G401.6 (cell line): ENCODE measurements around the gene KIF26A.

Experiments
- FAIRE-seq: peaks from 2 replicates; lab custom pipeline; 2012; peaks lifted over from hg19 to GRCh38; lab: Jason Lieb, UNC

KIF26A gene

GRCh38 chr14:104158827-104159798 is 20.7 kb downstream of the KIF26A start:
- FAIRE-seq: no peak

- FAIRE-seq: no peak
Measured at GRCh38 chr14:104159990-104160389, 21.6 kb downstream of the KIF26A start.

DNA sequence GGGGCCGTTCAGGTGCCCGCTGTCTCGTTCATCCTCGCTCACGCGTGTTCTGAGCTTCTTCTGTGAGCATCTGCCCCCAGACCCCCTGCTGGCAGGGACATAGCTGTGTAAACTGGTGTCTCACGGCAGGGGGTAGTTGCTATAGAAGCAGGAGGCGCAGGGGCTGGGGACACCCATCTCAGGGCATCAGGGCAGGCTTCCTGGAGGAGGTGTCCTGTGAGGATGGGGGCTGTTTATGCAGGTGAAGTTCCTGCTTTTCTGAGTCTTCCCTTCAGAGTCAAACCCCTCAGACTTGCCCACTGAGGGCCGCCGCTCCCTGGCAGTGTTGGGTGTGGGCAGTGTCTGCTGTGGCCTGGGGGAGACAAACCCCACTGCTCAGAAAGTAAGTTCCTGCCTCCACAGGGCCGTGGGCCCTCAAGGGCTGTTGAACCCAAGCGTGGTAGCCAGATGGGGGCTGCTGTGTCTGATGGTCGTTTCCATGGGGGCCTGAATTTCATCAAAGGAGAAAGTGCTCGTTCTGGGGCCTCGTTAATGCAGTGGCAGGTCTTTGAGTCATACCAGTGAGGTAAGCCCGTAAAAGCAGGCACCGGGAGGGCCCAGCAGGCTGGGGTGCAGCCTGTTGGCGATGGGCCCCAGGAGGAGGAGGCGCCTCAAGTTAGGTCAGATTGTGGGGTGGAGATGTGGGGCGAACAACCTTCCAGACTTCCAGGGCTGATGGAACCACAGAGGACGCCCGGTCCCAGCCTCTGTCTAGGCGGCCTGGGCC is 23.4 kb downstream of the KIF26A start:
- FAIRE-seq: no peak

- FAIRE-seq: no peak
Measured at GRCh38 chr14:104162495-104162894, 24.1 kb downstream of the KIF26A start.

GRCh38 chr14:104163541-104163940 is 25.2 kb downstream of the KIF26A start:
- no peak for FAIRE-seq

- no peak for FAIRE-seq
Measured at GRCh38 chr14:104164041-104164440, 25.7 kb downstream of the KIF26A start.

- FAIRE-seq: no peak
Measured at GRCh38 chr14:104164512-104164911, 26.1 kb downstream of the KIF26A start.

DNA sequence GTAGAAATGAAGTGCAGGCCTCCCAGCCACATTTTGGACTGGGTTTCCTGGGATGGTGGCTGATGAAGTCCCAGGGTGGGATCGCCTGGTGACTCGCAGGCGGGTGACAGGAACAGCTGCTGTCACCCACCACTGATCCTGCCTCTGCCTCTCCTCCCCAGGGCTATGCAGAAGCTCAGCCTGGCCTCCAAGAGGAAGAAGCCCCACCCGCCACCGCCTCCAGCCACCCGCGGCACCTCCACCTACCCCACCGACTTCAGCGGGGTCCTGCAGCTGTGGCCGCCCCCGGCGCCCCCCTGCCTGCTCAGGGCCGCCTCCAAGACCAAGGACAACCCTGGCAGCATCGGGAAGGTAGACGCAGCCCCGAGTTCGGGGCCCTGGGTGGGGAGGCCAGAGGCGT is 28.3 kb downstream of the KIF26A start:
- FAIRE-seq: no peak

GRCh38 chr14:104168603-104169002 is 30.2 kb downstream of the KIF26A start:
- FAIRE-seq: no peak

DNA sequence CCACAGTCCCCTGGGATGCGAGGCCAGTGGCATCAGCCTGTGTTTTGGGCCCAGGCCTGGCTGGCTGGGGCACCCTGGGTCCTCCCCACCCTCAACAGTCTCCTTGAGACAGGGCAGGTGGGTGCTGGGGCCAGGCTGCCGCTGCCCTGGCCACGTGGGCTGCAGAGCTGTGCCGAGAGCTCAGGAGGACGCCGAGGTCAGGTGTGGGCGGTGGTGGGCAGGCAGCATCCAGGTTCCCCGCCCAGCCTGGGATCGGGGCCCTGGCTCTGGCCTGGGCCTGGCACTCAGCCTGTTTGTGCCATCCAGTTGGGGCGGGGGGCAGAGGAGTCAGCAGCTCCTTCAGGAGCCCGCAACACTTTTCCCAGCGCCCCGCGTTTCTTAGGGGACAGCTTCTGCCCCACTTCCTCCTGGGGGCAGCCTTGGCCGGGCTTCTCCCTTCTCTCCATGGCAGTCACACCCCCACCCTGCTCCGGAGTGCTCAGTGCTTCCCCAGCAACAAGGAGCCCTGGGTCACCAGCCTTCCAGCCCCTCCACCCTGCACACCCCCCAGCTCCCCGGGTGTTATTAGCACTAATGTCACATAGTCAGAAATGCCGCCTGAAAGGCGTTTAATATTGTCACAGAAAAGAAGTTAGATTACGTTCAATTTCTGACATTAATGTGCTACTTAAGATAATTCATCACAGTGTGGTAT is 30.8 kb downstream of the KIF26A start:
- FAIRE-seq: no peak

DNA sequence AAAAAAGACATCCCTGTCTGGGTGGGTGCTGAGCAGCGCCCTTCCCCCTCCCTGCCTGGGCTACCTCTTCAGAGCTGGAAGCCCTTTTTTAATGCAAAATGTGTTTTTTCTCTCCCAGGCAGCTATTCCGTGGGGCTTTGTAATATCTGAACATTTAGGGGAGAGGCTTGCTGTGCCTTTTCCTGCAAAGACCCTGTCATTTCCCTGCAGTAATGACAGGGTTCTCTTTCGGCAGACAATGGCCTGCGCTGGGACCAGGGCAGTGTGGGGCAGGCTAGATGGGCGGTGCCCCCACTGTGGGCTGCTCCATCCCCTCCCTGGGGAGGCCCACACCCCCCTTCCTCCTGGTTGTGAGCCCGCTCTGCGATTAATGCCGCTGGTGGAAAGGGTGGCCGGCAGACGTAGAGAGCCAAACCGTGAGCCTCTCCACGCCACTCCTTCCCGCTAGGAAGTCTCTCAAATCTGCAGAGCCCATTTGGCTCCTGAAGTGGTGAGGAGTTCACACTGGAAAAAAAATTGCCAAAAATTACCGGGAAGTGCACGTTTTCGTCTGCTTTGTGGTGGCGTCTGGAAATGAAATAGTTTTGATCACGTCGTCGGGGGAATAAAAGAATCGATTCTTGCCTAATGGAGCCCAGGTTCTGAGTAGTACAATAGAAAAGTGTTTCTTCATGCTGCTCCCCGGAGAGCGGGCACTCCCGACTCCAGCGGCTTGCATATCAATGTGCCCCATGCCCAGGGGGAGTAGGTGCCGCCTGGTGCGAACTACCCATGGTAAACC is 31.5 kb downstream of the KIF26A start:
- FAIRE-seq: no peak

DNA sequence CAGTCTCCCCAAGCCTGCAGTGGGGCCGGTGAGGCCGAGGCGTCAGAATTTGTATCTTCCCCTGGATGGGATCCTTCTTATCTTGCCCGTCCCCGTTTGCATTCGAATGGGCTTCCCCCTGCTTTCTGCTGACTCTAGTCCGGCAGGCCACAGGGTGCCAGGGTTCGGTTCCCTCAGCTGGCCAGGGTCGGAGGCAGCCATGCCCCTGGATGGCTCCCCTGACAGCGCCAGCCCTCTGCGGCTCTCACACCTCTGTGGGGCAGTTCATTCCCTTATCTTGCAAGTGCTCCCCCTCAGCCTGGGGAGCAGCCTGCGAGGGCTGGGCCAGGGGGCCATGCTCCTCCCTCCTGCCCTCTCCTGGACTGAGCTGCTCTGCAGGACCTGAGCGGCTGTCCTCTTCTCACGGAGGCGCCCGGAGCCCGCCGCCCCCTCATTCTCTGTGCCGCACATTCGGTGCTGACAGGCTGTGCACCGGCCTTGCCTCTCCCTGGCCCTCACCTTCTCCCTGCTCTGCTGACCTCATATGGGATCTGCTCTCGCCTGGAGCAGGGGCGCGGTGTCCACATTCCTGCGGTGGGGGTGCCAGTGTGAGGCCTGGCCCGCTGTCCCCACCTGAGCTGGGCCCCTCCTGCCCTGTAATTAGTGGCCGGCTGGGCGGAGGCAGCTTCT is 32.8 kb downstream of the KIF26A start:
- FAIRE-seq: no peak

DNA sequence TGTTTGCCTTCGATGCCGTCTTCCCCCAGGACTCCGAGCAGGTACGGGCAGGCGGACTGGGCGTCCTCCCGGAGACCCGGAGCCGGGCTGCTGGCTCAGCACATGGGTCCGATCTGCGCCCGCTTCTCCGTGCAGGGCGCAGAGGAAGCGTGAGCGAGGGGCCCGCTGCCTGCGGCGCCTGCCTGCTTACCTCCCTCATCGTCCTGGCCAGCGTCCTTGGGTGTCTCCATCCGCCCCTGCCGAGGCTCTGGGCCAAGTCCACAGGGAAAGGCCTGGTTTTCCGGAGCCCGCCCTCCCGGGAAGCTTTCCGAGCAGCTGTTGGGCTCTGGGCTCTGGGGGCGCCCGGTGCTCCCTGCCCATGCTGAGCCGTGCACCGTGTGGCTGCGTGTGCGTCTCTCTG is 33.5 kb downstream of the KIF26A start:
- no peak for FAIRE-seq

DNA sequence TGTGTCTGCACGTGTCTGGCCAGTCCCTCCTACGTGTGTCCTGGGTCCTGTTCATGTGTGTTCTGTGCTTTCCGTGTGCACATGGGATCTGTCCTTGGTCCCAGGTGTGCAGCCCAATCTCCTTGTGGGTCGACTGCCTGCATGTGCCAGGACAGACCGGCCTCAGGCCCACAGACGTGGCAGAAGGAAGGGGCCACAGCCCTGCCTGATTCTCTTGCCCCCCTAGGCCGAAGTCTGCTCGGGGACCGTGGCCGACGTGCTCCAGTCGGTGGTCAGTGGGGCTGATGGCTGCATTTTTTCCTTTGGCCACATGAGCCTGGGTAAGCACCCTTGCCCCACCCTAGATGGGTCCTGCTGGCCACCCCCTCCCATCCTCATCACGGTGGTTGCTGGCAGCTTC is 34.0 kb downstream of the KIF26A start:
- FAIRE-seq: no peak

- no peak for FAIRE-seq
Measured at GRCh38 chr14:104172880-104173279, 34.5 kb downstream of the KIF26A start.

GRCh38 chr14:104174051-104174450 is 35.7 kb downstream of the KIF26A start:
- FAIRE-seq: no peak

GRCh38 chr14:104175041-104175440 is 36.7 kb downstream of the KIF26A start:
- no peak for FAIRE-seq

DNA sequence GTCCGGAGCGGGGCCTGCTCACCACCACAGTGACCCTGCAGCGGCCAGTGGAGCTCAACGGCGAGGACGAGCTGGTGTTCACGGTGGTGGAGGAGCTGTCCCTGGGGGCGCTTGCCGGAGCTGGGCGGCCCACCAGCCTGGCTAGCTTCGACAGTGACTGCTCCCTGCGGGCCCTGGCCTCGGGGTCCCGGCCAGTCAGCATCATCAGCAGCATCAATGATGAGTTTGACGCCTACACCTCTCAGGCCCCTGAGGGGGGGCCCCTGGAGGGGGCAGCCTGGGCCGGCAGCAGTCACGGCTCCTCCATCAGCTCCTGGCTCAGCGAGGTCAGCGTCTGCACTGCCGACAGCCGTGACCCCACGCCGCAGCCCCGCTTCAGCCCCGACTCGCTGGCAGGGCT is 37.4 kb downstream of the KIF26A start:
- no peak for FAIRE-seq

DNA sequence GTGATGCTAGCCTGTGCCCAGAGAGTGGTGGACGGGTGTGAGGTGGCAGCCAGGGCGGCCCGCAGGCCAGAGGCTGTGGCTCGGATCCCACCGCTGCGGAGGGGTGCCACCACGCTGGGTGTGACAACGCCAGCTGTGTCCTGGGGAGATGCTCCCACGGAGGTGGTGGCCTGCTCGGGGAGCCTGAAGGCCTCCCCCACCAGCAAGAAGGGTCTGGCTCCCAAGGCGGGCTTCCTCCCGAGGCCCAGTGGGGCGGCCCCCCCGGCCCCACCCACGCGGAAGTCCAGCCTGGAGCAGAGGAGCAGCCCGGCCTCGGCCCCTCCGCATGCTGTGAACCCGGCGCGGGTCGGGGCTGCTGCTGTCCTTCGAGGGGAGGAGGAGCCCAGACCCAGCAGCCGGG is 38.2 kb downstream of the KIF26A start:
- FAIRE-seq: no peak

DNA sequence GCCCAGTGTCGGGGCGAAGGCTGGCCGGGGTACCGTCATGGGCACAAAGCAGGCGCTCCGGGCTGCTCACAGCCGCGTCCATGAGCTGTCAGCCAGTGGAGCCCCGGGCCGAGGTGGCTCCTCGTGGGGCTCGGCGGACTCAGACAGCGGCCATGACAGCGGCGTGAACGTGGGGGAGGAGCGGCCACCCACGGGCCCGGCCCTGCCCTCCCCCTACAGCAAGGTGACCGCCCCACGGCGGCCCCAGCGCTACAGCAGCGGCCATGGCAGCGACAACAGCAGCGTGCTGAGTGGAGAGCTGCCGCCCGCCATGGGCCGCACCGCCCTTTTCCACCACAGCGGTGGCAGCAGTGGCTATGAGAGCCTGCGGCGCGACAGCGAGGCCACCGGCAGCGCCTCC is 39.0 kb downstream of the KIF26A start:
- FAIRE-seq: no peak

DNA sequence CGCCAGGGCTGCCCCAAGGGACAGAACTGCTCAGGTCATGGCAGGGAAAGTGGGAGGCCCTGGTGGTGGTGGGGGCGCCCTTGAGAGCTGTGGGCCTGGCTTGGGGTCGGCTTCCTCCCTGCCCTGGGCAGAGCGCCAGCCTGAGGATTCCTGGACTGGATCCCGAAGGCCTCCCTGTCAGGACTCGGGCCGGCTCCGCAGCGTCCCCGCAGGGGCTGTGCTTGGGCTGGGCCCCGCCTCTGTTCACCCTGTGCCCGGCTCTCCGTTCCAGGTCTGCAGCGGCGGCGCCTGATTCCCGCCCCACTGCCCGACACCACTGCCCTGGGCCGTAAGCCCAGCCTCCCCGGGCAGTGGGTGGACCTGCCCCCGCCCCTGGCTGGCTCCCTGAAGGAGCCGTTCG is 39.9 kb downstream of the KIF26A start:
- no peak for FAIRE-seq
